Endometrial microvascular endothelial cells (primary cell): ENCODE measurements around the gene KCNJ4. TPM values are rescaled to one million over a fixed set of nuclear protein-coding genes. Genes with fewer than 3 reads are reported as not detected.
"Not testable (repeated sequence)": the region's sequence is repeated elsewhere in the genome, so short reads cannot be mapped to it uniquely, and the experiment has no call there.

Experiments used
- in situ Hi-C: cut with HindIII; loops from 2 replicates; pipeline ENCODE4 v1.10.0; 2017; ENCODE audit warnings: low sequenced_read_pairs, low pct_unique_long_range_greater_than_20kb; ENCODE audit errors: inconsistent ontology term
- total RNA-seq: library from RNA; depleted of rRNA; stranded (reverse); fragments of >200 nt; gene quantifications from one replicate; pipeline ENCODE4 v1.2.3, GENCODE V29; 2015; ENCODE audit errors: inconsistent ontology term

KCNJ4 gene
- total RNA-seq, 1 donor from 2014 or later, result not detected

- in situ Hi-C loops, result no loop called here
Measured at GRCh38 chr22:38477585-38477984, 22.6 kb upstream of the KCNJ4 start.

- in situ Hi-C loops, result no loop called here
Measured at GRCh38 chr22:38474003-38474607, 19.1 kb upstream of the KCNJ4 start.

- in situ Hi-C loops, result no loop called here
Measured at GRCh38 chr22:38471237-38471636, 16.2 kb upstream of the KCNJ4 start.

GRCh38 chr22:38470179-38470578, 15.2 kb upstream of the KCNJ4 start:
- in situ Hi-C loops, result not testable (repeated sequence)

- in situ Hi-C loops, result no loop called here
Measured at GRCh38 chr22:38469306-38469781, 14.3 kb upstream of the KCNJ4 start.

- in situ Hi-C loops, result no loop called here
Measured at GRCh38 chr22:38468443-38469305, 13.7 kb upstream of the KCNJ4 start.

GRCh38 chr22:38467904-38468442, 13.0 kb upstream of the KCNJ4 start, which contains the start of gene KDELR3:
Gene KDELR3, plus strand, starts transcription at chr22:38468096. Its CDS starts 138 bp downstream, at chr22:38468234.
- in situ Hi-C loops, result no loop called here

GRCh38 chr22:38467438-38467903, 12.5 kb upstream of the KCNJ4 start:
- in situ Hi-C loops, result no loop called here

GRCh38 chr22:38465673-38466490, 10.9 kb upstream of the KCNJ4 start:
- in situ Hi-C loops, result no loop called here

GRCh38 chr22:38464992-38465672, 10.1 kb upstream of the KCNJ4 start:
- in situ Hi-C loops, result no loop called here

- in situ Hi-C loops, result no loop called here
Measured at GRCh38 chr22:38462960-38463784, 8.2 kb upstream of the KCNJ4 start.

- in situ Hi-C loops, result no loop called here
Measured at GRCh38 chr22:38461414-38462081, 6.5 kb upstream of the KCNJ4 start.

GRCh38 chr22:38461057-38461413, 6.0 kb upstream of the KCNJ4 start:
- in situ Hi-C loops, result no loop called here

GRCh38 chr22:38460426-38460840, 5.4 kb upstream of the KCNJ4 start:
- in situ Hi-C loops, result no loop called here

- in situ Hi-C loops, result no loop called here
Measured at GRCh38 chr22:38456841-38457699, 2.1 kb upstream of the KCNJ4 start.

- in situ Hi-C loops, result no loop called here
Measured at GRCh38 chr22:38456272-38456835, 1.4 kb upstream of the KCNJ4 start.
